Body of pancreas (tissue), 4 donors: ENCODE results near the gene NLRC3. TPM values are rescaled to one million over a fixed set of nuclear protein-coding genes. Genes with fewer than 3 reads are reported as not detected.

Source experiments
- ATAC-seq: fragments of 150-250 bp; one replicate; pipeline ENCODE4 v1.9.1; 2016
- DNase-seq, 4 donors: peaks; one replicate each; pipeline ENCODE4 v3.0.0-alpha.2; 2019
- H3K27ac ChIP-seq, 4 donors: fragments of 200-600 bp; sonication (generic); 1 replicate in 3 of 4; 2 replicates in 1 of 4; pipeline versions ENCODE4 v1.5.1 to v1.6.1; 2016 to 2019; ENCODE audit warnings: mild to moderate bottlenecking in 1 of 4, mixed read lengths in 1 of 4, moderate library complexity in 1 of 4
- H3K27me3 ChIP-seq, 2 donors: fragments of 200-600 bp; sonication (generic); one replicate each; pipeline ENCODE4 v1.6.0; 2016; ENCODE audit warnings: mild to moderate bottlenecking in 1 of 2
- H3K36me3 ChIP-seq, 2 donors: fragments of 200-600 bp; sonication (generic); replicated peaks in 1 of 2; 2 replicates each; pipeline ENCODE4 v1.5.1; 2016; ENCODE audit warnings: low read depth in 2 of 2; ENCODE audit not compliant: insufficient read depth in 1 of 2
- H3K4me1 ChIP-seq: fragments of 200-600 bp; sonication (generic); one replicate; pipeline ENCODE4 v1.6.0; 2016
- H3K4me3 ChIP-seq, 2 donors: fragments of 200-600 bp; sonication (generic); 1 replicate in 1 of 2; 2 replicates in 1 of 2; pipeline ENCODE4 v1.5.1; 2016 to 2019
- H3K9me3 ChIP-seq, 3 donors: fragments of 200-600 bp; sonication (generic); 1 replicate in 2 of 3; 2 replicates in 1 of 3; pipeline ENCODE4 v1.5.1; 2016
- POLR2A ChIP-seq, 3 donors: fragments of 450-650 bp; IDR thresholded peaks; one replicate each; pipeline ENCODE4 v1.6.1; 2016; ENCODE audit warnings: antibody characterized with exemption in 3 of 3, mild to moderate bottlenecking in 2 of 3
- WGBS, 2 donors: methylation state at CpG; one replicate each; pipeline ENCODE4 v1.1.5; 2017; 5-methylcytosine and 5-hydroxymethylcytosine counted together
- intact Hi-C: fragments of 100-400 bp; cut with DNase I; formaldehyde crosslinking; loops from one replicate; pipeline ENCODE4 v1.15.1; 2023
- total RNA-seq, 2 donors: library from RNA; depleted of rRNA; stranded (reverse); fragments of >200 nt; gene quantifications; one replicate each; pipeline ENCODE4 v1.1.0, GENCODE V29; 2016
- TF ChIP-seq, protein P1 (sequence below), 7 experiments: fragments of 450-650 bp in 4 of 7; fragments of 200-600 bp in 3 of 7; sonication (generic) in 3 of 7; IDR thresholded peaks; one replicate each; pipeline ENCODE4 v1.5.1; 2016 to 2019; ENCODE audit warnings: antibody characterized with exemption in 7 of 7

NLRC3 gene
- total RNA-seq, 2 donors from 2014 or later = 0.78 to 1.3 TPM

DNA sequence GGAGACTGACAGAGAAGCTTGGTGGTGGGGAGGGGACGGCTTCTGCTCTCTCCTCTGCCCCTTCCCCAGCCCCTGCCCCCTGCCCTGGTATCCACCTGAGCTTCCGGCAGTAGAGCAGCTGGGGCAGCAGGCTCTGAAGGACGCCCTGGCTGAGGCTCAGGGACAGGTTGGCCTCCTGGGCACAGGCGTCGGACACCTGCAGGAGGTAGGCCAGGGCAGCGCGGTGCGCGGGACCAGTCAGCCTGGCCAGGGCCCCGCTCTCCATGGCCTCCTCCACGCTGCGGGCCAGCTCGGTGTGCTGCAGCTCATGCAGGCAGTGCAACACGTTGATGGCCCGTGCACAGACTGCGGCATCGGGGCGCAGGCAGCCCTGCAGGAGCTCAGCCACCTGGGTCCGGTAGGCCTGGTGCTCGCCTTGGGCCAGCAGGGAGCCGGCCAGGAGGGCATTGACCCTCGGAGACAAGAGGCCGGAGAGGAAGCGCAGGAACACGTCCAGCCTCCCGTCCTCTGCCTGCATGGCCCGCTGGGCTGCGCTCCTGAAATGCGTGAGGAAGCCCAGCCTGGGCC, 14.2 kb downstream of the NLRC3 start:
- 95 to 100% methylated on average over 1 to 28 of the region's 29 CpGs for WGBS, 2 donors
- DNase-seq = no peak

GRCh38 chr16:3561626-3562025, 15.6 kb downstream of the NLRC3 start:
- Histone ChIP-seq H3K36me3 (no peaks in the 10 kb centered on the region), H3K27ac (no peak overlapping the region), H3K9me3 (no peaks in the 10 kb centered on the region), H3K27me3 (no peaks in the 10 kb centered on the region), H3K4me3 (no peak overlapping the region), H3K4me1 (no peaks in the 10 kb centered on the region)
- 85 to 99% methylated on average over 12 to 15 of the region's 15 CpGs for WGBS, 2 donors
- TF ChIP-seq, protein P1, sequence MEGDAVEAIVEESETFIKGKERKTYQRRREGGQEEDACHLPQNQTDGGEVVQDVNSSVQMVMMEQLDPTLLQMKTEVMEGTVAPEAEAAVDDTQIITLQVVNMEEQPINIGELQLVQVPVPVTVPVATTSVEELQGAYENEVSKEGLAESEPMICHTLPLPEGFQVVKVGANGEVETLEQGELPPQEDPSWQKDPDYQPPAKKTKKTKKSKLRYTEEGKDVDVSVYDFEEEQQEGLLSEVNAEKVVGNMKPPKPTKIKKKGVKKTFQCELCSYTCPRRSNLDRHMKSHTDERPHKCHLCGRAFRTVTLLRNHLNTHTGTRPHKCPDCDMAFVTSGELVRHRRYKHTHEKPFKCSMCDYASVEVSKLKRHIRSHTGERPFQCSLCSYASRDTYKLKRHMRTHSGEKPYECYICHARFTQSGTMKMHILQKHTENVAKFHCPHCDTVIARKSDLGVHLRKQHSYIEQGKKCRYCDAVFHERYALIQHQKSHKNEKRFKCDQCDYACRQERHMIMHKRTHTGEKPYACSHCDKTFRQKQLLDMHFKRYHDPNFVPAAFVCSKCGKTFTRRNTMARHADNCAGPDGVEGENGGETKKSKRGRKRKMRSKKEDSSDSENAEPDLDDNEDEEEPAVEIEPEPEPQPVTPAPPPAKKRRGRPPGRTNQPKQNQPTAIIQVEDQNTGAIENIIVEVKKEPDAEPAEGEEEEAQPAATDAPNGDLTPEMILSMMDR (IDR thresholded peaks at IDR 0.05) = no peak
- TF ChIP-seq POLR2A (IDR thresholded peaks at IDR 0.05) = no peak
- intact Hi-C loops = no loop called here
- no peak for DNase-seq
- no peak for ATAC-seq

More for the DNA sequence above, 14.2 kb downstream of the NLRC3 start:
- intact Hi-C loops = no loop called here
- H3K27me3 ChIP-seq = no peaks in the 10 kb centered on the region
- H3K36me3 ChIP-seq = no peaks in the 10 kb centered on the region
- ATAC-seq = no peak
- no peak overlapping the region for H3K27ac ChIP-seq
- no peaks in the 10 kb centered on the region for H3K9me3 ChIP-seq
- no peaks in the 10 kb centered on the region for H3K4me1 ChIP-seq
- TF ChIP-seq POLR2A (IDR thresholded peaks at IDR 0.05) = no peak
- no peak overlapping the region for H3K4me3 ChIP-seq

DNA sequence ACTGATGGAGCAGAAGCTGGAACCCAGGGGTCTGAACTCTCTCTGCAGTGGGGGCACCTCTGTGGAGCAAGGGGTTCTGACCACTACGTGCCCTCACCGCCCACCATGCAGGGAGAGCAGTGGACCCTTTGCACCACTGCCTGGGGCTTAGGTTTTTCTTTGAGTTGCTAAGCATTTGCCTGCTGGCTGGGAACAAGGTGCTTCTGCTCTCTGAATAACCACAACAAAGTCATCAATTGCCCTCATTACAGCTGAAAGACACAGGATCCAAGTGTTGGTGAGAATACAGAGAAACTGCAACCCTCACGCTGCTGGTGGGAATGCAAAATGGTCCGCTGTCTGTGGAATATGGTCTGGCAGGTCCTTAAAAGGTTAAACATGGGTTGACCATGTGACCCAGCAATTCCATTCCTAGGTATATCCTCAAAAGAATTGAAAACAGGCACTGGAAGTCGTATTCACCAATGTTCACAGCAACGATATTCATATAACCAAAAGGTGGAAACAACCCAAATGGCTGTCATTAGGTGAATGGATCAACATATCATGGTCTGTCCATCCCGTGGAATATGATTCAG, 22.8 kb downstream of the NLRC3 start:
- intact Hi-C loops = no loop called here
- TF ChIP-seq POLR2A (IDR thresholded peaks at IDR 0.05) = no peak
- TF ChIP-seq, protein P1 (IDR thresholded peaks at IDR 0.05) = no peak
- 92 to 97% methylated on average over 7 of the region's 7 CpGs for WGBS, 2 donors
- Histone ChIP-seq H3K4me1 (no peaks in the 10 kb centered on the region), H3K9me3 (no peaks in the 10 kb centered on the region), H3K27me3 (no peaks in the 10 kb centered on the region), H3K4me3 (no peak overlapping the region), H3K27ac (no peak overlapping the region), H3K36me3 (no peaks in the 10 kb centered on the region)
- no peak for DNase-seq
- ATAC-seq = no peak

- H3K27me3 ChIP-seq = no peaks in the 10 kb centered on the region
- no peak for TF ChIP-seq POLR2A (IDR thresholded peaks at IDR 0.05)
- TF ChIP-seq, protein P1 (IDR thresholded peaks at IDR 0.05) = no peak
- no peak for ATAC-seq
Observed at GRCh38 chr16:3553138-3553923, 23.9 kb downstream of the NLRC3 start.

More at GRCh38 chr16:3553138-3553923, 23.9 kb downstream of the NLRC3 start:
- 80 to 88% methylated on average over 11 of the region's 11 CpGs for WGBS, 2 donors
- Histone ChIP-seq H3K4me1 (no peaks in the 10 kb centered on the region), H3K36me3 (no peaks in the 10 kb centered on the region), H3K9me3 (no peaks in the 10 kb centered on the region), H3K27ac (no peak overlapping the region), H3K4me3 (no peak overlapping the region)
- DNase-seq = no peak
- intact Hi-C loops = no loop called here
